Uterus (tissue), 4 donors: ENCODE data around the gene NIT2. TPM values are rescaled to one million over a fixed set of nuclear protein-coding genes. Genes with fewer than 3 reads are reported as not detected.

Experiments
- DNase-seq, 2 donors: peaks; one replicate each; pipeline ENCODE4 v3.0.0-alpha.2; 2019 to 2020
- H3K27ac ChIP-seq, 2 donors: fragments of 200-600 bp; sonication (generic); 1 replicate in 1 of 2; 2 replicates in 1 of 2; pipeline ENCODE4 v1.5.1; 2016 to 2018
- H3K27me3 ChIP-seq, 2 donors: fragments of 200-600 bp; sonication (generic); one replicate each; pipeline ENCODE4 v1.5.1; 2018 to 2019; ENCODE audit warnings: control low read depth in 1 of 2
- H3K36me3 ChIP-seq, 2 donors: fragments of 200-600 bp; sonication (generic); one replicate each; pipeline ENCODE4 v1.5.1; 2019; ENCODE audit warnings: control low read depth in 1 of 2
- H3K4me1 ChIP-seq, 2 donors: fragments of 200-600 bp; sonication (generic); one replicate each; pipeline ENCODE4 v1.5.1; 2018 to 2019; ENCODE audit warnings: control low read depth in 1 of 2
- H3K4me3 ChIP-seq, 2 donors: fragments of 200-600 bp; sonication (generic); 1 replicate in 1 of 2; 2 replicates in 1 of 2; pipeline ENCODE4 v1.5.1; 2018 to 2019; ENCODE audit warnings: mild to moderate bottlenecking in 1 of 2
- H3K9me3 ChIP-seq, 2 donors: fragments of 200-600 bp; sonication (generic); one replicate each; pipeline ENCODE4 v1.5.1; 2019; ENCODE audit warnings: control low read depth in 1 of 2
- CTCF ChIP-seq, 4 experiments: fragments of 200-600 bp in 2 of 4; fragments of 450-650 bp in 2 of 4; sonication (generic) in 2 of 4; IDR thresholded peaks; one replicate each; pipeline ENCODE4 v1.5.1; 2016 to 2019; ENCODE audit warnings: antibody characterized with exemption in 4 of 4, mild to moderate bottlenecking in 2 of 4, moderate library complexity in 1 of 4
- POLR2A ChIP-seq, 2 donors: fragments of 450-650 bp; IDR thresholded peaks; one replicate each; pipeline ENCODE4 v1.6.1; 2016; ENCODE audit warnings: antibody characterized with exemption in 2 of 2, mild to moderate bottlenecking in 1 of 2, moderate library complexity in 1 of 2
- intact Hi-C: fragments of 100-400 bp; cut with DNase I; formaldehyde crosslinking; loops from one replicate; pipeline ENCODE4 v1.15.1; 2023; ENCODE audit warnings: low total_unique reads
- total RNA-seq, 4 donors: library from RNA; depleted of rRNA in 3 of 4; stranded (reverse); fragments of >200 nt in 3 of 4; gene quantifications; one replicate each; pipeline versions ENCODE4 v1.1.0 to v1.2.4, GENCODE V29; 2014 to 2023
- donor health status: DM: yes; HTN: yes; CAD: no.

Gene NIT2
- total RNA-seq, 4 donors from 2014 or later, result 12.4 to 39.0 (median 19.2) TPM

DNA sequence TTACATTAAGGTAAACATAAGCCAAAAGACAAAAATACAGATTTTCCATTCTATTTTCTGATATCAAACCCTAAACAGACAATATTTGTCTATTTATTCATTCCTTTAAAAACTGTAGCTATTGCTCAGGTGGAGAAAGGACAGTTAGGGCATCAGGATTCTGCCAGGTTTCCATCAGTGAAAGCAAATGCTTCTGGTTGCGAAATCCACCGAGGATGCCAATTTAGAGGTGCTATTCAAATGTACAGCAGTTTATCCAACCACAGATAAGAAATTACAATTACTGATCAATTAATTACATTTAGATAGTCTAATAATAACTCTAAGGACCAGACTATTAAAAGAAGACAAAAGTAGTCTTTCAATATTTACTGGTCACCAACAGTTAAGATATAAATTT lies 62.4 kb downstream of the NIT2 start:
- H3K9me3 ChIP-seq, result no peaks in the 10 kb centered on the region
- intact Hi-C loops, result no loop called here
- no peak for DNase-seq
- H3K4me1 ChIP-seq, result peaks cover 0 to 3% of the 10 kb centered on the region in 2 donors
- H3K27me3 ChIP-seq, result no peaks in the 10 kb centered on the region
- no peaks in the 10 kb centered on the region for H3K36me3 ChIP-seq
- TF ChIP-seq CTCF (IDR thresholded peaks at IDR 0.05) (no peak), POLR2A (IDR thresholded peaks at IDR 0.05) (no peak)
- no peak overlapping the region for H3K4me3 ChIP-seq
- H3K27ac ChIP-seq, result no peak overlapping the region

DNA sequence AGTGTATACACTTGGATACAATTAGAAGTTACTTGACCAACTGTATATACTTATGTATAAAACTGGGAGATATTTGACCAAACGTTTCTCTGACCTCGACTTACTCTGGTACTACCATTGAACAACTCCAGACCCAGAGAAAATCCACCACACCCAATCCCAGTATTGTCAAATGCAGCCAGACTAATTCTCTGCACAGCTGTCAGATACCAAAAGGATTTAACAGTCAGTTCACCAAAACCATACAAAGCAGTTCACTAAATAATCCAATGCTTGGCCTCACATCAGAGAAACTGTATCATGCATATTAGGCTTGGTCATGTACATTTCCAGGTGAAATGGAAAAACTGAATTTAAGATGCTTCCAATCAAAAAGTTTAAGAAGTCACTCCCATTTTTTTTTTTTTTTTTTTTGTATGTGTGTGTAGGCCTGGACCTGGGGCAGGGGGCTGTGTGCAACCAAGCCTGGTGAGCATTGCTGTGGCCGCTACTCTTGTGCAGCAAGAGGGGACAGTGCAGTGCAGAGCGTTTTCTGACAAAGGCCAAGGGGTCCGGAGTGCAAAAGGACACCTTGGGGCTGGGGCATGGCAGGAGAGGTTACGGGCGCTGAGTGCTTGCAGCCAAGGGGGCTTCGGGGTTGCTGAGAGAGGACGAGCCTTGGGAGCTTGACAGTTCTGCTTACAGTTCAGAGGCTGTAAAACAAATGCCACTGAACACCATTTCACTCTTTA lies 64.9 kb downstream of the NIT2 start:
- intact Hi-C loops, result no loop called here
- Histone ChIP-seq H3K9me3 (no peaks in the 10 kb centered on the region), H3K4me1 (peaks cover 0 to 3% of the 10 kb centered on the region in 2 donors), H3K27ac (no peak overlapping the region), H3K27me3 (no peaks in the 10 kb centered on the region), H3K4me3 (peak overlapping the region; percentile 50 to 76), H3K36me3 (no peaks in the 10 kb centered on the region)
- TF ChIP-seq CTCF (IDR thresholded peaks at IDR 0.05), result no peak
- TF ChIP-seq POLR2A (IDR thresholded peaks at IDR 0.05), result no peak
- no peak for DNase-seq

DNA sequence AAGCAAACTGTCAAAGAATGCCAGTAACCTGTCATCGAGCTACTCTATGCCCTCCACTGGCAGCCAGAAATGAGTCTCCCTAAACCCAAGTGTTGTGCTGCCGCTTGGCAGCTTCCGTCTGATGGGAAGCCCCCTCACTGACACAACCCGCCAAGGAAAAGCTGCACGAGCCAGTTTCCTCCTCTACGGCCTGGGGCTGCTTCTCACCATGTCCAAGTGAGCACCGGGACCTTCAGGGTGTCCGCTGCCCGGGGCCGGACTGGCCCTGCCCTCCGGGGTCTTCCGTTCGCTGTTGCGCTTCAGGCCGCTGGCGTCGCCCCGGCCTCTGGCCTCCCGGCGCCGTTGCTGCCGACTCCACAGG lies 65.8 kb downstream of the NIT2 start:
- DNase-seq, result no peak
- peaks cover 0 to 3% of the 10 kb centered on the region in 2 donors for H3K4me1 ChIP-seq
- intact Hi-C loops, result no loop called here

DNA sequence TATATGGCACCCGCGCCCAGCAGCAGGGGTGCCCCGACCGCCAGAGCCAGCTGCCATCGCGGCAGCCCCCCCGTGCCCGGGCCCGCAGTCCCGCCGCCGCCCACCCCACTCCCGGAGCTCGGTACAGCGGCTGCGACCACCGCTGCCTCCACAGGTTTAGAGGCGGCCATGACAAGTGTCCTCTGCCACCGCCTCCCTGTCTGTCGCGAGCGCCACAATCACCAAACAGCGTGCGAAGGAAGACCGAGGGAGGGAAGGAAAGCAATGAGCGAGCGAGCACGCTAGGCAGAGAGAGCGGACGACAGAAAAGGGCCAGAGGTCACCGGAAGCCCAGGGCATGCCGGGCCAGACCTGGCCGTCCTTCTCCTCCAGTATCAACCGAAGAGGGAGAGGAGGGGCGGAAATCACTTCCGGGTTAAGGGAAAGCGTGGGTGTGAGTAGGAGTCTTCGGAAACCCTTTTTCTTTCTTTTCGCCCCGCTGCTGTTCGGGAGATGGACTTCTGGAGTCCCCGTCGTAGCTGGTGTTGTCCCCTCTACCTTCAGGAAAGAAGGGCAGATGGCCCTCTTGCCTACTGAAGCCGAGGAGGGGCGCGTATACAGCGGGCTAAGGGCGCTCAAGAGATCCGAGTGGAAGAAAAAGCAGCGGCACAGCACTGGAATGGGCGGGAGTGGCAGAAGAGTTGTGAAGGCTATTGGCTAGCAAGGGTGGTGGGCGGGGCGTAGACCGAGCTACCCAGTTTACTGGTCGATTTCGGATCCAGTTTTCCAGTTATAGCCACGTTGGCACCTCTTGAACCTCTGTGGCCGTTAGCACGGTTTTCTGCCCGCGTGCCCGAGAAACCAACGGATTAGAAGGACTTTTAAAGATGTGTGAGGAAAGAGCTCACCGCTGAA lies 66.5 kb downstream of the NIT2 start, which contains the start of the genes LNP1 and TOMM70:
Gene LNP1, plus strand, starts transcription at position 760 of the 894 bp plus-strand sequence. CDS start 28,191 bp downstream, outside the sequence.
Gene TOMM70, minus strand, starts transcription at position 310 of the 894 bp plus-strand sequence. Its CDS starts 140 bp downstream, at position 170.
- H3K4me1 ChIP-seq, result peaks cover 0 to 3% of the 10 kb centered on the region in 2 donors
- intact Hi-C loops, result no loop called here
- H3K4me3 ChIP-seq, result peak within 1 kb of the TSS; percentile 50 to 76
- peak within 1 kb of the TSS; percentile 86 to 87 for H3K27ac ChIP-seq
- TF ChIP-seq CTCF (IDR thresholded peaks at IDR 0.05), result no peak
- peak; percentile 68 to 73 for TF ChIP-seq POLR2A (IDR thresholded peaks at IDR 0.05)
- no peaks in the 10 kb centered on the region for H3K9me3 ChIP-seq
- H3K27me3 ChIP-seq, result no peaks in the 10 kb centered on the region
- H3K36me3 ChIP-seq, result no peaks in the 10 kb centered on the region
- DNase-seq, result peak; percentile 96 to 98

More for the DNA sequence above, 65.8 kb downstream of the NIT2 start:
- Histone ChIP-seq H3K36me3 (no peaks in the 10 kb centered on the region), H3K4me3 (peak overlapping the region; percentile 50 to 76), H3K27ac (peak overlapping the region; percentile 86 to 87), H3K9me3 (no peaks in the 10 kb centered on the region), H3K27me3 (no peaks in the 10 kb centered on the region)
- TF ChIP-seq POLR2A (IDR thresholded peaks at IDR 0.05), result no peak
- TF ChIP-seq CTCF (IDR thresholded peaks at IDR 0.05), result no peak
